Measurements from ENCODE around the gene TOMM7. TPM values are rescaled to one million over a fixed set of nuclear protein-coding genes. Genes with fewer than 3 reads are reported as not detected.
"Not testable (repeated sequence)": the region's sequence is repeated elsewhere in the genome, so short reads cannot be mapped to it uniquely, and the experiment has no call there.

TOMM7 gene
- polyA plus RNA-seq, 3 donors from 2014 or later: 125 to 218 (median 190) TPM

- peak overlapping the region in 1 of 6 donors; percentile 29 for H3K27ac Mint-ChIP-seq
- H3K27me3 Mint-ChIP-seq (ENCODE audit: low read depth in 3 of 3): no peaks in the 10 kb centered on the region
- no peak overlapping the region for H3K4me3 Mint-ChIP-seq
- peaks cover 0 to 12% (median 6%) of the 10 kb centered on the region in 3 donors for H3K36me3 Mint-ChIP-seq
- no peak for DNase-seq
- peaks cover 6% of the 10 kb centered on the region in 2 donors for H3K4me1 Mint-ChIP-seq
- no peaks in the 10 kb centered on the region for H3K9me3 Mint-ChIP-seq
Measured at GRCh38 chr7:22859641-22860290, 37.1 kb upstream of the TOMM7 start.

GRCh38 chr7:22858640-22859561 lies 36.3 kb upstream of the TOMM7 start:
- peaks cover 9 to 11% of the 10 kb centered on the region in 2 donors for H3K4me1 Mint-ChIP-seq
- H3K9me3 Mint-ChIP-seq: no peaks in the 10 kb centered on the region
- H3K36me3 Mint-ChIP-seq: peaks cover 0 to 12% (median 6%) of the 10 kb centered on the region in 3 donors
- DNase-seq: no peak
- H3K27me3 Mint-ChIP-seq (ENCODE audit: low read depth in 3 of 3): peaks cover 0 to 4% (median 0%) of the 10 kb centered on the region in 3 donors
- no peak overlapping the region for H3K4me3 Mint-ChIP-seq
- H3K27ac Mint-ChIP-seq: peak overlapping the region in 1 of 6 donors; percentile 10

DNA sequence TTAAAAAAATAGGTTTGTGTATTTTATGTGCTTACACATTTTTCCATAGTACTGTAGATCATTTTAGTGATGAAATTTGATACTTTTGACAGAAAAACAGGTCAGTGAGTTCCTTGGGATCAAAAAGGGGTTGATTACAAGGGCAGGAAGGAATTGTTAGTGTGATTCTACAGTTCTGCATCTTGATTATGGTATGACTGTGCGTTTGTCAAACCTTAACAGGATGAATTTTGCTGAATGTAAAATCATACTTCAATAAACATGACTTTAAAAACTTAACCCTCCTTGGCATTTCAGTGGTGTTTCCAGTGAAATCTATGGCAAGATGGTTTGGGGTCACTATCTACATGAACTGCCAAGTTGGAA lies 35.6 kb upstream of the TOMM7 start:
- peaks cover 0 to 4% (median 2%) of the 10 kb centered on the region in 3 donors for H3K27me3 Mint-ChIP-seq (ENCODE audit: low read depth in 3 of 3)
- DNase-seq: no peak
- H3K27ac Mint-ChIP-seq: no peak overlapping the region
- peaks cover 15 to 16% of the 10 kb centered on the region in 2 donors for H3K4me1 Mint-ChIP-seq
- H3K36me3 Mint-ChIP-seq: peaks cover 0 to 12% (median 6%) of the 10 kb centered on the region in 3 donors
- H3K9me3 Mint-ChIP-seq: no peaks in the 10 kb centered on the region
- H3K4me3 Mint-ChIP-seq: no peak overlapping the region

DNA sequence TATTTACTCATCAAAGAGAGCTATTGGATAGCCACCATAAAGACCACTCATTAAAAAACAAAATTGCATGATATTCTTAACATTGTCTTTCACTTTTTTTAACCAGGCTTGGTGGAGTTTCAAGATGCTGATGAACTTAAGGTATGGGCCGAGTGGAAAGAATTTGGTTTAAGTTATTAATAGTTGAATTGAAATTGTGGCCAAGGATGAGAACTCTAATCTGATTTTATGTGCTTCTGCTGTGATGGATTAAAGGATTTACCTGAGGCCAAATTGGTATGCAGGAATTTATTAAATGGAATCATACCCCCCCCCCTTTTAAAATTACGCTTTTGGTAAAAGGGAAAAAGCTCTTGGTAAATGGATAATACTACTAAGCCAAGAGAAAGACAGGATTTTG lies 33.8 kb upstream of the TOMM7 start:
- DNase-seq: no peak
- Mint-ChIP-seq H3K27ac (no peak overlapping the region), H3K9me3 (no peaks in the 10 kb centered on the region), H3K4me3 (no peak overlapping the region), H3K36me3 (peaks cover 0 to 12% (median 6%) of the 10 kb centered on the region in 3 donors), H3K27me3 (ENCODE audit: low read depth in 3 of 3) (peaks cover 0 to 4% (median 2%) of the 10 kb centered on the region in 3 donors), H3K4me1 (peaks cover 17 to 18% of the 10 kb centered on the region in 2 donors)

DNA sequence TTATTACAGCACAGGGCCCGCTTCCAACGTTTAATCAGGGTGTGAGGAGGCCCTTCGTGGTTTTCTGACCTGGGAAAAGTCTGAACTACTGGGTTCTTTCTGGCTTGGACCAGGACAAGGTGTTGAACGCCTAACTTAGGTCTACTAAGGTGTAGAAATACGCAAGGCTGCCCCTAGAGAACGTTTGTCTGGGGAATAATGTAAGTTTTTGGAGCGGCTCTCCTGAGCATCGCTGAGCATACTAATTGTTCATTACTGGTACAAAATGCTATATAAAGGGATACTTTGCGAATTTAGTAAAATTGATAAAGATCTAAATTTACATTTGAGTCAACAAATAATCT lies 32.4 kb upstream of the TOMM7 start:
- no peak for DNase-seq
- peaks cover 2 to 7% (median 3%) of the 10 kb centered on the region in 3 donors for H3K27me3 Mint-ChIP-seq (ENCODE audit: low read depth in 3 of 3)
- peak overlapping the region; percentile 95 to 97 (median 95) for H3K4me3 Mint-ChIP-seq
- H3K4me1 Mint-ChIP-seq: peaks cover 17 to 18% of the 10 kb centered on the region in 2 donors
- H3K36me3 Mint-ChIP-seq: peaks cover 0 to 12% (median 6%) of the 10 kb centered on the region in 3 donors
- peak overlapping the region; percentile 86 to 90 (median 88) for H3K27ac Mint-ChIP-seq
- no peaks in the 10 kb centered on the region for H3K9me3 Mint-ChIP-seq

- Mint-ChIP-seq H3K4me1 (peaks cover 17 to 18% of the 10 kb centered on the region in 2 donors), H3K27ac (peak overlapping the region; percentile 86 to 90 (median 88)), H3K27me3 (ENCODE audit: low read depth in 3 of 3) (peaks cover 3 to 7% (median 3%) of the 10 kb centered on the region in 3 donors)
Measured at GRCh38 chr7:22854158-22855048, 31.8 kb upstream of the TOMM7 start.

GRCh38 chr7:22853674-22854157 lies 31.1 kb upstream of the TOMM7 start:
- Mint-ChIP-seq H3K27ac (peak overlapping the region; percentile 83 to 95 (median 92)), H3K27me3 (ENCODE audit: low read depth in 3 of 3) (peaks cover 3 to 7% (median 3%) of the 10 kb centered on the region in 3 donors), H3K4me1 (peaks cover 17 to 18% of the 10 kb centered on the region in 2 donors), H3K36me3 (peaks cover 0 to 7% (median 4%) of the 10 kb centered on the region in 3 donors), H3K4me3 (peak overlapping the region; percentile 93 to 95 (median 94)), H3K9me3 (no peaks in the 10 kb centered on the region)
- no peak for DNase-seq

More at GRCh38 chr7:22854158-22855048, 31.8 kb upstream of the TOMM7 start:
- H3K36me3 Mint-ChIP-seq: peaks cover 0 to 12% (median 6%) of the 10 kb centered on the region in 3 donors
- peak; percentile 79 to 83 (median 80) for DNase-seq
- no peaks in the 10 kb centered on the region for H3K9me3 Mint-ChIP-seq
- peak overlapping the region; percentile 95 to 97 (median 95) for H3K4me3 Mint-ChIP-seq

DNA sequence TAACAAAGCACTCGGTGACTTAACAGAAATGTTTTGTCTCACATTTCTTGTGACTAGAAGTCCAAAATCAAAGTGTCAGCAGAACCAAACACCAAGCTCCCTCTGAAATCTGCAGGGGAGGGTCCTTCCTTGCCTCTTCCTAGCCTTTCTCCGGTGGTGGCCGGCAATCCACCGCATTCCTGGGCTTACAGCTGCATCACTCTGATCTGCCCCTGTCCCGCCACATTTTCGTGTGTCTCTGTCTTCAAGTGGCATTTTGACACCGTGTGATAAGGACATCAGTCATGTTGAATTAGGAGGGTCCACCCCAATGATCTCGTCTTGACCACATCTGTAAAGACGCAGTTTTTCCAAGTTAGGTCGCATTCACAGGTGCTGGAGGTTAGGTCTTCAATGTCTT lies 30.5 kb upstream of the TOMM7 start:
- Mint-ChIP-seq H3K36me3 (peaks cover 0 to under 1% (median 0%) of the 10 kb centered on the region in 3 donors), H3K27ac (peak overlapping the region in 5 of 6 donors; percentile 21 to 92 (median 90)), H3K4me3 (peak overlapping the region in 4 of 5 donors; percentile 93 to 95 (median 94)), H3K27me3 (ENCODE audit: low read depth in 3 of 3) (peaks cover 3 to 7% (median 3%) of the 10 kb centered on the region in 3 donors), H3K9me3 (no peaks in the 10 kb centered on the region), H3K4me1 (peaks cover 17 to 18% of the 10 kb centered on the region in 2 donors)
- DNase-seq: no peak

GRCh38 chr7:22851145-22851544 lies 28.5 kb upstream of the TOMM7 start:
- H3K4me1 Mint-ChIP-seq: peaks cover 17 to 18% of the 10 kb centered on the region in 2 donors
- H3K27me3 Mint-ChIP-seq (ENCODE audit: low read depth in 3 of 3): peaks cover 3 to 8% (median 3%) of the 10 kb centered on the region in 3 donors
- no peak overlapping the region for H3K27ac Mint-ChIP-seq
- DNase-seq: no peak
- H3K4me3 Mint-ChIP-seq: no peak overlapping the region
- H3K36me3 Mint-ChIP-seq: no peaks in the 10 kb centered on the region
- H3K9me3 Mint-ChIP-seq: no peaks in the 10 kb centered on the region

GRCh38 chr7:22850394-22850793 lies 27.7 kb upstream of the TOMM7 start:
- not testable (repeated sequence) for DNase-seq; H3K4me3 Mint-ChIP-seq; H3K9me3 Mint-ChIP-seq; H3K27ac Mint-ChIP-seq; H3K36me3 Mint-ChIP-seq; H3K27me3 Mint-ChIP-seq (ENCODE audit: low read depth in 3 of 3)
- H3K4me1 Mint-ChIP-seq: peaks cover 17 to 18% of the 10 kb centered on the region in 2 donors

- Mint-ChIP-seq H3K27me3 (ENCODE audit: low read depth in 3 of 3) (peaks cover 3 to 8% (median 6%) of the 10 kb centered on the region in 3 donors), H3K36me3 (no peaks in the 10 kb centered on the region), H3K4me3 (no peak overlapping the region), H3K9me3 (no peaks in the 10 kb centered on the region), H3K4me1 (peaks cover 10% of the 10 kb centered on the region in 2 donors), H3K27ac (no peak overlapping the region)
- no peak for DNase-seq
Measured at GRCh38 chr7:22849662-22850061, 27.0 kb upstream of the TOMM7 start.

- no peak for DNase-seq
- peaks cover 3 to 6% (median 5%) of the 10 kb centered on the region in 3 donors for H3K27me3 Mint-ChIP-seq (ENCODE audit: low read depth in 3 of 3)
- H3K4me1 Mint-ChIP-seq: peaks cover 7% of the 10 kb centered on the region in 2 donors
- no peaks in the 10 kb centered on the region for H3K36me3 Mint-ChIP-seq
- no peaks in the 10 kb centered on the region for H3K9me3 Mint-ChIP-seq
- no peak overlapping the region for H3K27ac Mint-ChIP-seq
- no peak overlapping the region for H3K4me3 Mint-ChIP-seq
Measured at GRCh38 chr7:22849172-22849571, 26.5 kb upstream of the TOMM7 start.

DNA sequence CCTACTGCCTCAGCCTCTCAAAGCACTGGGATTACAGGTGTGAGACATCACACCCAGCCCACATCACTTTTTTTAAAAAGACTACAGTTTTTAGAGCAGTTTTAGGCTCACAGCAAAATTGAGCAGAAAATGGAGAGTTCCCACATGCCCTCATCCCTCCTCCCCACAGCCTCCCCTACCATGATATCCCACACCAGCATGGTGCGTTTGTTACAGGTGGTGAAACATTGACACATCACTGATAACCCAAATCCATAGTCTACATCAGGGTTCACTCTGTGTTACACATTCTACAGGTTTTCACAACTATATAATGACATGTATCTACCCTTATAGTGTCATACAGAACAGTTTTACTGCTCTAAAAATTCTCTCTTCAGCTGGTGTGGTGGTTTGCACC lies 24.3 kb upstream of the TOMM7 start:
- DNase-seq: no peak
- H3K27ac Mint-ChIP-seq: no peak overlapping the region
- H3K27me3 Mint-ChIP-seq (ENCODE audit: low read depth in 3 of 3): peaks cover 4 to 8% (median 7%) of the 10 kb centered on the region in 3 donors

More for the DNA sequence above, 24.3 kb upstream of the TOMM7 start:
- H3K4me3 Mint-ChIP-seq: no peak overlapping the region
- no peaks in the 10 kb centered on the region for H3K36me3 Mint-ChIP-seq
- H3K9me3 Mint-ChIP-seq: no peaks in the 10 kb centered on the region
- H3K4me1 Mint-ChIP-seq: no peaks in the 10 kb centered on the region
